GM12873 (cell line): ENCODE measurements around the gene CASKIN2.

Source experiments
- CTCF ChIP-seq: IDR thresholded peaks from 2 replicates; pipeline ENCODE4 v1.5.1; 2012; ENCODE audit warnings: low read depth, mild to moderate bottlenecking, moderate library complexity, low read length, control low read depth; ENCODE audit not compliant: insufficient read depth; ENCODE audit errors: missing control alignments

Gene CASKIN2

GRCh38 chr17:75515496-75516254, at the start of gene CASKIN2:
Gene CASKIN2 (minus strand): TSS chr17:75515537. CDS start chr17:75513804, 1,733 bp downstream.
- peak; percentile 93 for TF ChIP-seq CTCF

- TF ChIP-seq CTCF = no peak
These were observed 49.7 kb upstream of the CASKIN2 start for GRCh38 chr17:75565066-75565465.

GRCh38 chr17:75564195-75564594, 48.9 kb upstream of the CASKIN2 start:
- no peak for TF ChIP-seq CTCF

GRCh38 chr17:75563063-75563758, 47.9 kb upstream of the CASKIN2 start:
- no peak for TF ChIP-seq CTCF

- no peak for TF ChIP-seq CTCF
These were observed 46.7 kb upstream of the CASKIN2 start for GRCh38 chr17:75561927-75562603.

GRCh38 chr17:75559958-75560533, 44.7 kb upstream of the CASKIN2 start:
- TF ChIP-seq CTCF = no peak
